Measurements from ENCODE around the gene RPH3AL.

GRCh38 chr17:245020-245419 lies 107.6 kb downstream of the RPH3AL start:
- TF ChIP-seq ESRRA (IDR thresholded peaks at IDR 0.05; ENCODE audit: low read length) (no peak), SMC3 (IDR thresholded peaks at IDR 0.05; ENCODE audit: borderline replicate concordance, low read length) (no peak), CTCF (IDR thresholded peaks at IDR 0.05 in 2 of 3, conservative IDR thresholded peaks at IDR 0.05 in 1 of 3; ENCODE audit: control insufficient read depth in 2 of 3, extremely low read depth in 1 of 3, insufficient read depth in 1 of 3, low read depth in 3 of 3, low read length in 3 of 3) (no peak), ZBTB40 (IDR thresholded peaks at IDR 0.05; ENCODE audit: borderline replicate concordance) (no peak), ATF2 (IDR thresholded peaks at IDR 0.05; ENCODE audit: low read length) (no peak), POLR2A (IDR thresholded peaks at IDR 0.05; ENCODE audit: low read depth, low read length) (no peak), GATAD2B (conservative IDR thresholded peaks at IDR 0.05; ENCODE audit: low read depth) (no peak)
